Cardiac muscle cell (in vitro differentiated cells and primary cell): Measurements from ENCODE around the gene POMC. TPM values are rescaled to one million over a fixed set of nuclear protein-coding genes. Genes with fewer than 3 reads are reported as not detected.
"Not testable (repeated sequence)": the region's sequence is repeated elsewhere in the genome, so short reads cannot be mapped to it uniquely, and the experiment has no call there.

Source experiments
- DNase-seq, 2 donors: peaks; one replicate each; pipeline versions ENCODE4 v3.0.0 to v3.0.0-alpha.2; 2010 to 2017; ENCODE audit warnings: low read depth in 1 of 2, low spot score in 1 of 2
- H3K27ac ChIP-seq: fragments of 200-600 bp; sonication (generic); 2 replicates; pipeline ENCODE4 v1.5.1; 2016
- H3K27me3 ChIP-seq: fragments of 200-600 bp; sonication (generic); 2 replicates; pipeline ENCODE4 v1.6.0; 2016; ENCODE audit warnings: control low read depth
- H3K36me3 ChIP-seq: fragments of 200-600 bp; sonication (generic); 2 replicates; pipeline ENCODE4 v1.5.1; 2016; ENCODE audit warnings: control low read depth
- H3K4me1 ChIP-seq: fragments of 200-600 bp; sonication (generic); 2 replicates; pipeline ENCODE4 v1.8.1; 2017; ENCODE audit warnings: low read depth, mild to moderate bottlenecking, mixed run types
- H3K4me3 ChIP-seq: fragments of 200-600 bp; sonication (generic); 2 replicates; pipeline ENCODE4 v1.5.1; 2016; ENCODE audit warnings: mild to moderate bottlenecking
- H3K9me3 ChIP-seq: fragments of 200-600 bp; sonication (generic); 2 replicates; pipeline ENCODE4 v1.5.1; 2017; ENCODE audit warnings: low read depth, mild to moderate bottlenecking, control low read depth
- polyA plus RNA-seq: library from polyadenylated mRNA; unstranded; fragments of >200 nt; fragmentation: Nextera tagmentation; extraction: Ambion mirVana; gene quantifications from 2 replicates; pipeline ENCODE4 v1.2.1, GENCODE V29; 2016
- total RNA-seq: library from RNA; depleted of rRNA; stranded (reverse); fragments of >200 nt; gene quantifications from 2 replicates; pipeline ENCODE4 v1.2.3, GENCODE V29; 2016
- TF ChIP-seq, protein P1 (sequence below): IDR thresholded peaks from 2 replicates; pipeline ENCODE4 v1.5.1; 2012; ENCODE audit warnings: low read depth, mild to moderate bottlenecking, low read length

Gene POMC
- total and polyA plus RNA-seq, 2 experiments from 2014 or later = 2.0 to 2.8 TPM

DNA sequence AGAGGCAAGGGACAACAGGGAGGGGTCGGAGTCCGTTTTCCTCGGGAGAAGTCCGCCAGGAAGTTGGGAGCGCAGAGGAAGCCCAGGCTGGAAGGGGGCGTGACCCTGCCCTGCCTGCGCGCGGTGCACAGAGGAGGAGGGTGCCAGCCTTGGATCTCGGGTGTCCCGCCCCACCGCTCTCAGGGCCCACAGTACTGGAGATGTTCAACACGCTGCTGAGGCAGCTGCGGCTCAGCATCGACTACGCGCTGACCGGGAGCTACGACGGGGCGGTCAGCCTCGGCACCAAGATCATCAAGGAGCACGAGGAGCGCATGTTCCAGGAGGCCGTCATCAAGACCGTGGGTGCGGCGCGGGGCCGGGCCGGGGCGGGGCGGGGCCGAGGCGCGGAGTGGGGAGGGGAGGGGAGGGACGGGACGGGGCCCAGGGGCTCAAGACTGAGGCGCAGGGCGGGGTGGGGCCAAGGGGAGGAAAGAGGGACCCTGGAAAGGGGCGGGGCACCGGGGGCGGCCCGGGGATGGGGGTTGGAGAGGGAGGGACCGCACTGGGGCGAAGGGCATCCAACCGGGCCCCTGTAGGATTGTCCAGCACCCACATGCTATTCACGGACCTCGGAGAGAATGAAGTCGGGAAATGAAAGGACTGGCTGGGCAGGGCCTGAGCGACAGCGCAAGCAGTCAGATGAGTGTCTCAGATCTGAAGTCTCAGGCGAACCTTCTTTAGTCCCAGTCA, 36.6 kb downstream of the POMC start:
- Histone ChIP-seq H3K27me3 (peaks cover 13% of the 10 kb centered on the region), H3K9me3 (no peaks in the 10 kb centered on the region), H3K36me3 (no peaks in the 10 kb centered on the region), H3K4me3 (no peak overlapping the region), H3K27ac (no peak overlapping the region), H3K4me1 (peaks cover 3% of the 10 kb centered on the region)
- TF ChIP-seq, protein P1, sequence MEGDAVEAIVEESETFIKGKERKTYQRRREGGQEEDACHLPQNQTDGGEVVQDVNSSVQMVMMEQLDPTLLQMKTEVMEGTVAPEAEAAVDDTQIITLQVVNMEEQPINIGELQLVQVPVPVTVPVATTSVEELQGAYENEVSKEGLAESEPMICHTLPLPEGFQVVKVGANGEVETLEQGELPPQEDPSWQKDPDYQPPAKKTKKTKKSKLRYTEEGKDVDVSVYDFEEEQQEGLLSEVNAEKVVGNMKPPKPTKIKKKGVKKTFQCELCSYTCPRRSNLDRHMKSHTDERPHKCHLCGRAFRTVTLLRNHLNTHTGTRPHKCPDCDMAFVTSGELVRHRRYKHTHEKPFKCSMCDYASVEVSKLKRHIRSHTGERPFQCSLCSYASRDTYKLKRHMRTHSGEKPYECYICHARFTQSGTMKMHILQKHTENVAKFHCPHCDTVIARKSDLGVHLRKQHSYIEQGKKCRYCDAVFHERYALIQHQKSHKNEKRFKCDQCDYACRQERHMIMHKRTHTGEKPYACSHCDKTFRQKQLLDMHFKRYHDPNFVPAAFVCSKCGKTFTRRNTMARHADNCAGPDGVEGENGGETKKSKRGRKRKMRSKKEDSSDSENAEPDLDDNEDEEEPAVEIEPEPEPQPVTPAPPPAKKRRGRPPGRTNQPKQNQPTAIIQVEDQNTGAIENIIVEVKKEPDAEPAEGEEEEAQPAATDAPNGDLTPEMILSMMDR = no peak
- peak in 1 of 2 donors; percentile 34 for DNase-seq

DNA sequence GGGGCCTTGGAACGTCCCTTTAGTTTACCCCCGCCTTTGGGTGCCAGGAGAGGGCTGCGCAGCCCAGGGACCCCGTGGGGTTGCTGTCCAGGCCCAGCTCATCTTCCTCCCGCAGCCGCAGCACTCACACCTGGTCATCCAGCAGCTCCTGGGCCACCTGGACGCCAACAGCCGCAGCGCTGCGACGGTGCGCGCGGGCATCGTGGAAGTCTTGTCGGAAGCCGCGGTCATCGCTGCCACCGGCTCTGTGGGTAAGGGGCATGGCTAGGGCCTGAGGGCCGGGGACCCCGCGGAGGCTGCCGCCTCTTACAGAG, 37.2 kb downstream of the POMC start:
- peaks cover 3% of the 10 kb centered on the region for H3K4me1 ChIP-seq
- no peak for DNase-seq
- TF ChIP-seq, protein P1 = no peak
- no peak overlapping the region for H3K4me3 ChIP-seq
- no peaks in the 10 kb centered on the region for H3K9me3 ChIP-seq
- peaks cover 13% of the 10 kb centered on the region for H3K27me3 ChIP-seq
- H3K27ac ChIP-seq = no peak overlapping the region
- H3K36me3 ChIP-seq = no peaks in the 10 kb centered on the region

- Histone ChIP-seq H3K27me3 (peaks cover 13% of the 10 kb centered on the region), H3K4me3 (no peak overlapping the region), H3K9me3 (no peaks in the 10 kb centered on the region), H3K36me3 (no peaks in the 10 kb centered on the region), H3K4me1 (peaks cover 3% of the 10 kb centered on the region), H3K27ac (no peak overlapping the region)
- TF ChIP-seq, protein P1 = no peak
- no peak for DNase-seq
Observed at GRCh38 chr2:25129901-25130520, 38.4 kb downstream of the POMC start.

GRCh38 chr2:25127646-25128045, 40.7 kb downstream of the POMC start:
- Histone ChIP-seq H3K4me3 (no peak overlapping the region), H3K27ac (no peak overlapping the region), H3K27me3 (peaks cover 13% of the 10 kb centered on the region), H3K36me3 (no peaks in the 10 kb centered on the region), H3K4me1 (peaks cover 2% of the 10 kb centered on the region), H3K9me3 (no peaks in the 10 kb centered on the region)
- DNase-seq = peak in 1 of 2 donors; percentile 39
- TF ChIP-seq, protein P1 = no peak

DNA sequence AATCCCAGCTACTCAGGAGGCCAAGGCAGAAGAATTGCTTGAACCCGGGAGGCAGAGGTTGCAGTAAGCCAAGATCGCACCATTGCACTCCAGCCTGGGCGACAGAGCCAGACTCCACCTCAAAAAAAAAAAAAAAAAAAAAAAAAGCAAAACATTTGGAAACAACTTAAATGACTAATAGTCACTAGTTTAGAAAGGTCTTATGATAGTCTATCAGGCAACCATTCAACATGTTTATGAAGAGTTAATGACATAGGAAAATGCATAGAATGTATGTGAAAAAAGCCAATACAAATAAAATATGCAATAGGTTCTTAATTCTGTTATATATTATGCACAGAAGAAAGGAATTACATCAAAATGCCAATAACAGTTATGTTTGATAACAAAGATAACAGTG, 41.3 kb downstream of the POMC start:
- H3K4me3 ChIP-seq = not testable (repeated sequence)

DNA sequence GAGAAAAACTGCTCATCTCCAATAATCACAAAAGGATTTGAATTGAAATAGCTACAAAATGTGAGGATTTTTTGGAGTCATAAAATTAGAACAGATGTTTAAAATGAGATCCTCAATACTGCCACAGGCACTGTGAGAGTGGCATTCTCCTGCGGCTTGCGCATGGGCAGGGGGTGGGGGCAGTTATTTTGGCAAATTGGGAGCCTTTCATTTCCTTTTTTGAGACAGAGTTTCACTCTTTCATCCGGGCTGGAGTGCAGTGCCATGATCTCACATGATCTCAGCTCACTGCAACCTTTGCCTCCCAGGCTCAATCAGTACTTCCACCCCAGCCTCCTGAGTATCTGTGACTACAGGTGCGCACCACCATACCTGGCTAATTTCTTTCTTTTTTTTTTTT, 42.4 kb downstream of the POMC start:
- H3K9me3 ChIP-seq = no peaks in the 10 kb centered on the region
- H3K27me3 ChIP-seq = peaks cover 2% of the 10 kb centered on the region
- no peak overlapping the region for H3K4me3 ChIP-seq
- H3K27ac ChIP-seq = no peak overlapping the region
- no peaks in the 10 kb centered on the region for H3K4me1 ChIP-seq
- TF ChIP-seq, protein P1 = no peak
- no peak for DNase-seq
- H3K36me3 ChIP-seq = no peaks in the 10 kb centered on the region

More for the DNA sequence above, 41.3 kb downstream of the POMC start:
- DNase-seq, H3K4me1 ChIP-seq, H3K27ac ChIP-seq, H3K9me3 ChIP-seq, H3K36me3 ChIP-seq: not testable (repeated sequence)
- peaks cover 13% of the 10 kb centered on the region for H3K27me3 ChIP-seq
